Astrocyte (in vitro differentiated cells and primary cell): ENCODE data around the gene NCAPG. TPM values are rescaled to one million over a fixed set of nuclear protein-coding genes. Genes with fewer than 3 reads are reported as not detected.
A peak's percentile ranks its signal among the peaks of the same experiment; 100 is the strongest.

ENCODE experiments used
- DNase-seq: peaks from one replicate; pipeline ENCODE4 v3.0.0-alpha.2; 2010; ENCODE audit warnings: low read depth
- FAIRE-seq: peaks from 2 replicates; lab custom pipeline; 2011; peaks lifted over from hg19 to GRCh38; lab: Jason Lieb, UNC
- H2AFZ ChIP-seq: 2 replicates; pipeline ENCODE4 v1.6.0; 2012; ENCODE audit warnings: low read depth, low read length, inconsistent platforms
- H3K27ac ChIP-seq: 2 replicates; pipeline ENCODE4 v1.5.1; 2011; ENCODE audit warnings: low read depth, low read length, inconsistent platforms
- H3K27me3 ChIP-seq: 2 replicates; pipeline ENCODE4 v1.6.0; 2011; ENCODE audit warnings: low read length, inconsistent platforms; ENCODE audit not compliant: insufficient read depth
- H3K36me3 ChIP-seq: 2 replicates; pipeline ENCODE4 v1.5.1; 2011; ENCODE audit warnings: low read length, inconsistent platforms; ENCODE audit not compliant: insufficient read depth
- H3K4me1 ChIP-seq: 2 replicates; pipeline ENCODE4 v1.5.1; 2011; ENCODE audit warnings: low read length, inconsistent platforms; ENCODE audit not compliant: insufficient read depth
- H3K4me2 ChIP-seq: 2 replicates; pipeline ENCODE4 v1.6.0; 2012; ENCODE audit warnings: low read length, inconsistent platforms
- H3K4me3 ChIP-seq: 2 replicates; pipeline ENCODE4 v1.5.1; 2011; ENCODE audit warnings: low read depth, mild to moderate bottlenecking, low read length, inconsistent platforms; ENCODE audit not compliant: insufficient read depth
- H3K79me2 ChIP-seq: 2 replicates; pipeline ENCODE4 v1.6.0; 2012; ENCODE audit warnings: mild to moderate bottlenecking, low read length, inconsistent platforms; ENCODE audit not compliant: insufficient read depth
- H3K9ac ChIP-seq: 2 replicates; pipeline ENCODE4 v1.6.0; 2012; ENCODE audit warnings: mild to moderate bottlenecking, low read length, inconsistent platforms
- H3K9me3 ChIP-seq: 2 replicates; pipeline ENCODE4 v1.5.1; 2012; ENCODE audit warnings: low read depth, mild to moderate bottlenecking, low read length, inconsistent platforms; ENCODE audit not compliant: insufficient read depth
- H4K20me1 ChIP-seq: 2 replicates; pipeline ENCODE4 v1.6.0; 2012; ENCODE audit warnings: low read length, inconsistent platforms; ENCODE audit not compliant: insufficient read depth
- H3K27ac Mint-ChIP-seq: one replicate; pipeline ENCODE4 v1.8.0; 2021; ENCODE audit warnings: mild to moderate bottlenecking, mixed read lengths; ENCODE audit not compliant: unreplicated experiment
- H3K27me3 Mint-ChIP-seq: one replicate; pipeline ENCODE4 v1.8.0; 2021; ENCODE audit warnings: low read depth, mixed read lengths; ENCODE audit not compliant: unreplicated experiment
- H3K36me3 Mint-ChIP-seq: one replicate; pipeline ENCODE4 v1.8.0; 2021; ENCODE audit warnings: low read depth, mixed read lengths; ENCODE audit not compliant: unreplicated experiment
- H3K4me1 Mint-ChIP-seq: one replicate; pipeline ENCODE4 v1.8.0; 2021; ENCODE audit warnings: low read depth, mixed read lengths; ENCODE audit not compliant: unreplicated experiment
- H3K4me3 Mint-ChIP-seq: one replicate; pipeline ENCODE4 v1.8.0; 2021; ENCODE audit warnings: mild to moderate bottlenecking, moderate library complexity, mixed read lengths; ENCODE audit not compliant: unreplicated experiment
- H3K9me3 Mint-ChIP-seq: one replicate; pipeline ENCODE4 v1.8.0; 2021; ENCODE audit warnings: mild to moderate bottlenecking, mixed read lengths; ENCODE audit not compliant: unreplicated experiment
- EZH2 ChIP-seq: IDR thresholded peaks from 2 replicates; pipeline ENCODE4 v1.6.1; 2012; ENCODE audit warnings: mild to moderate bottlenecking, low read length, inconsistent platforms; ENCODE audit not compliant: insufficient read depth
- total RNA-seq: library from RNA; stranded (reverse); gene quantifications from 2 replicates; pipeline ENCODE4 v1.2.1, GENCODE V29; 2021
- TF ChIP-seq, protein P1 (sequence below): IDR thresholded peaks from 2 replicates; pipeline ENCODE4 v1.5.1; 2011; ENCODE audit warnings: low read depth, mild to moderate bottlenecking, inconsistent platforms, low read length, moderate library complexity; ENCODE audit not compliant: insufficient read depth

The NCAPG gene
- total RNA-seq, 1 donor from 2014 or later, result 4.7 TPM

DNA sequence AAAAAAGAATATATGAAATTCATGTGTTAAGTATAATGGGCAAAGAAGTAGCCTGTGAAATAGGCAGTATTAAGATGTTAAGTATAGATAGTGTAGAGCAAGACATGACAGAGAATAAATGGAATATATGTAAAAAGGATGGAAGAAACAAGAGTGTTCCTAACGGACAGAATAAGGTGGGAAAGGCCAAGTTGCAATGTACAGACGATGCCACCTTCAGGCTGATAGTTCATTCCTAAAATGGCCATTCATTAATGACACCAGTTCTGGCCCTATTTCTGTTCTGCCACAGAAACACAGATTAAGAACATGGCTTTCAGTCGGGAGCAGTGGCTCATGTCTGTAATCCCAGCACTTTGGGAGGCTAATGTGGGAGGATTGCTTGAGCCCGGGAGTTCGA lies 24.9 kb upstream of the NCAPG start:
- peaks cover 3% of the 10 kb centered on the region for H3K27me3 ChIP-seq
- FAIRE-seq (no peak), DNase-seq (no peak)
- H3K36me3 Mint-ChIP-seq, result no peaks in the 10 kb centered on the region
- no peak overlapping the region for H3K4me2 ChIP-seq
- H3K27me3 Mint-ChIP-seq, result peaks cover 9% of the 10 kb centered on the region
- no peak overlapping the region for H3K4me3 ChIP-seq
- H3K4me1 ChIP-seq, result peaks cover 17% of the 10 kb centered on the region
- no peak overlapping the region for H3K4me3 Mint-ChIP-seq
- H4K20me1 ChIP-seq, result no peaks in the 10 kb centered on the region
- TF ChIP-seq, protein P1, sequence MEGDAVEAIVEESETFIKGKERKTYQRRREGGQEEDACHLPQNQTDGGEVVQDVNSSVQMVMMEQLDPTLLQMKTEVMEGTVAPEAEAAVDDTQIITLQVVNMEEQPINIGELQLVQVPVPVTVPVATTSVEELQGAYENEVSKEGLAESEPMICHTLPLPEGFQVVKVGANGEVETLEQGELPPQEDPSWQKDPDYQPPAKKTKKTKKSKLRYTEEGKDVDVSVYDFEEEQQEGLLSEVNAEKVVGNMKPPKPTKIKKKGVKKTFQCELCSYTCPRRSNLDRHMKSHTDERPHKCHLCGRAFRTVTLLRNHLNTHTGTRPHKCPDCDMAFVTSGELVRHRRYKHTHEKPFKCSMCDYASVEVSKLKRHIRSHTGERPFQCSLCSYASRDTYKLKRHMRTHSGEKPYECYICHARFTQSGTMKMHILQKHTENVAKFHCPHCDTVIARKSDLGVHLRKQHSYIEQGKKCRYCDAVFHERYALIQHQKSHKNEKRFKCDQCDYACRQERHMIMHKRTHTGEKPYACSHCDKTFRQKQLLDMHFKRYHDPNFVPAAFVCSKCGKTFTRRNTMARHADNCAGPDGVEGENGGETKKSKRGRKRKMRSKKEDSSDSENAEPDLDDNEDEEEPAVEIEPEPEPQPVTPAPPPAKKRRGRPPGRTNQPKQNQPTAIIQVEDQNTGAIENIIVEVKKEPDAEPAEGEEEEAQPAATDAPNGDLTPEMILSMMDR, result no peak
- TF ChIP-seq EZH2, result no peak
- H3K27ac ChIP-seq, result no peak overlapping the region
- no peak overlapping the region for H2AFZ ChIP-seq
- H3K27ac Mint-ChIP-seq, result no peak overlapping the region
- no peaks in the 10 kb centered on the region for H3K79me2 ChIP-seq
- no peaks in the 10 kb centered on the region for H3K36me3 ChIP-seq
- no peak overlapping the region for H3K9ac ChIP-seq
- no peaks in the 10 kb centered on the region for H3K9me3 ChIP-seq
- H3K9me3 Mint-ChIP-seq, result no peaks in the 10 kb centered on the region
- H3K4me1 Mint-ChIP-seq, result peaks cover 36% of the 10 kb centered on the region

DNA sequence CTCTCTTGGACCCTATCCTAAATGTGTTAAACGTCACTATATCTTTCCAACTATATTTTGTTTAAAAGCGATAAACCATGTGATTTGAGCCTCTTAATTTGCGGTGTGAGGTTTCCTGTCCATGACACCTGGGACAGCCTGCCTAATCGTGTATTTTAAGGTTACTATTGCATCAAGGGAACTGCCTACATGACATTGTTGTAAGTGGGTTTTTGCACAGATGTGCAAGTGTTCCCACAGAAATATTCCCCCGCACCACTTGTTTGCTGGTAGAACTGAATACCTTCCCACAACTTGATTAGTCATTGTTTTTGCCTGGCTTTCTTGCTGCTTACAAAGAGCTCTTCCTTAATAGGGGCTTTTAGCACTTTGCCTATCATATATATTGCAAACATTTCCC lies 24.2 kb upstream of the NCAPG start:
- H3K27me3 ChIP-seq, result no peaks in the 10 kb centered on the region
- no peak overlapping the region for H2AFZ ChIP-seq
- Mint-ChIP-seq H3K4me1 (peaks cover 35% of the 10 kb centered on the region), H3K4me3 (no peak overlapping the region), H3K27me3 (peaks cover 7% of the 10 kb centered on the region), H3K36me3 (no peaks in the 10 kb centered on the region), H3K9me3 (no peaks in the 10 kb centered on the region), H3K27ac (peak overlapping the region; percentile 5)
- no peak overlapping the region for H3K27ac ChIP-seq
- H4K20me1 ChIP-seq, result no peaks in the 10 kb centered on the region
- H3K36me3 ChIP-seq, result no peaks in the 10 kb centered on the region
- no peak for TF ChIP-seq EZH2
- TF ChIP-seq, protein P1, result no peak
- no peak overlapping the region for H3K4me3 ChIP-seq
- H3K9me3 ChIP-seq, result no peaks in the 10 kb centered on the region
- no peaks in the 10 kb centered on the region for H3K79me2 ChIP-seq
- no peak overlapping the region for H3K9ac ChIP-seq
- H3K4me2 ChIP-seq, result peak overlapping the region; percentile 11
- FAIRE-seq (no peak), DNase-seq (peak; percentile 48)
- peaks cover 12% of the 10 kb centered on the region for H3K4me1 ChIP-seq

DNA sequence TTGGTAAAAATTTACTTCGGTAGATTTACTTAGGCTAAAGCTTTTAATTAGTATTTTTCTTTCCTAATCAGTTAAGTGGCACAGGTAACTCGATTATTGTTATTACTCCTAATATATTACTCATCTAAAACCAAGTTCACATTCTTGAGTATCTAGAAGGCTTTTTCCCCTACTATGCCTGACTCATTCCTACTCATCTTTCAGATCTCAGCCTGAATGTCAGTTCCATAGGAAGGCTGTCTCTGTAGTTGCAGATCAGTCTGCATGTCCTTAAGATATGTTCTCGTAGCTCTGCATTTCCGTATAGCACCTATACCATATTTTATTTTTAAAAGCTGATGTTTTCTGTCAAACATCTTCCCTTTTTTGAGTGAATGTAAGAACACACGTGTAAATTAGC lies 23.5 kb upstream of the NCAPG start:
- H4K20me1 ChIP-seq, result no peaks in the 10 kb centered on the region
- Mint-ChIP-seq H3K27me3 (no peaks in the 10 kb centered on the region), H3K4me3 (no peak overlapping the region), H3K36me3 (no peaks in the 10 kb centered on the region), H3K9me3 (no peaks in the 10 kb centered on the region), H3K27ac (peak overlapping the region; percentile 55), H3K4me1 (peaks cover 28% of the 10 kb centered on the region)
- H3K36me3 ChIP-seq, result no peaks in the 10 kb centered on the region
- H2AFZ ChIP-seq, result no peak overlapping the region
- TF ChIP-seq, protein P1, result no peak
- no peak for TF ChIP-seq EZH2
- H3K27ac ChIP-seq, result no peak overlapping the region
- no peaks in the 10 kb centered on the region for H3K27me3 ChIP-seq
- H3K79me2 ChIP-seq, result no peaks in the 10 kb centered on the region
- no peak overlapping the region for H3K9ac ChIP-seq
- peak overlapping the region; percentile 11 for H3K4me2 ChIP-seq
- no peak overlapping the region for H3K4me3 ChIP-seq
- peaks cover 5% of the 10 kb centered on the region for H3K4me1 ChIP-seq
- peak; percentile 50 for DNase-seq
- H3K9me3 ChIP-seq, result no peaks in the 10 kb centered on the region
- no peak for FAIRE-seq
